22Rv1 (cell line): ENCODE measurements around the gene CHST8.

ENCODE experiments used
- H3K27ac ChIP-seq: fragments of 450-650 bp; 2 replicates; pipeline ENCODE4 v1.5.1; 2017
- ZFX ChIP-seq: fragments of 450-650 bp; IDR thresholded peaks from 2 replicates; pipeline ENCODE4 v1.6.1; 2017; ENCODE audit warnings: antibody characterized with exemption, borderline replicate concordance
- TF ChIP-seq, protein P1 (sequence below): fragments of 450-650 bp; IDR thresholded peaks from 2 replicates; pipeline ENCODE4 v1.5.1; 2017; ENCODE audit warnings: mild to moderate bottlenecking

The CHST8 gene

DNA sequence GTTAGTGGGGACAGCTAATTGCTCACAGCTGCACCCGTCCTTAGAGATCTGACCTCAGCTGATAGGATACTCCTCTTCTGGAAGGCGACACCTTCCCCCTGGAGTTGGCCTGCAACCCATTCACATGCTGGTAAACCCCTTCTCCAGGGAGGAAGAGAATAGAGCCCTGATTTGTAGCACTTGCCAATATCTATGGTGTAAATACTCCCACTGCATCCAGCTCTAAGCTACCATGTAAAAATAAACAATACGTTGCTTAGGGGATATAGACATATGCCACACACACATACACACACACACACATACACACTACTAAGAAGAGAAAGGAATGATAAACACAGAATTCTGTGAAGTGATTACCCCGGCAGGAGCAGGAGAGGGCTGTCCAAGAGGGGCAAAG, 125.5 kb downstream of the CHST8 start:
- H3K27ac ChIP-seq: no peak overlapping the region
- TF ChIP-seq ZFX: no peak
- TF ChIP-seq, protein P1, sequence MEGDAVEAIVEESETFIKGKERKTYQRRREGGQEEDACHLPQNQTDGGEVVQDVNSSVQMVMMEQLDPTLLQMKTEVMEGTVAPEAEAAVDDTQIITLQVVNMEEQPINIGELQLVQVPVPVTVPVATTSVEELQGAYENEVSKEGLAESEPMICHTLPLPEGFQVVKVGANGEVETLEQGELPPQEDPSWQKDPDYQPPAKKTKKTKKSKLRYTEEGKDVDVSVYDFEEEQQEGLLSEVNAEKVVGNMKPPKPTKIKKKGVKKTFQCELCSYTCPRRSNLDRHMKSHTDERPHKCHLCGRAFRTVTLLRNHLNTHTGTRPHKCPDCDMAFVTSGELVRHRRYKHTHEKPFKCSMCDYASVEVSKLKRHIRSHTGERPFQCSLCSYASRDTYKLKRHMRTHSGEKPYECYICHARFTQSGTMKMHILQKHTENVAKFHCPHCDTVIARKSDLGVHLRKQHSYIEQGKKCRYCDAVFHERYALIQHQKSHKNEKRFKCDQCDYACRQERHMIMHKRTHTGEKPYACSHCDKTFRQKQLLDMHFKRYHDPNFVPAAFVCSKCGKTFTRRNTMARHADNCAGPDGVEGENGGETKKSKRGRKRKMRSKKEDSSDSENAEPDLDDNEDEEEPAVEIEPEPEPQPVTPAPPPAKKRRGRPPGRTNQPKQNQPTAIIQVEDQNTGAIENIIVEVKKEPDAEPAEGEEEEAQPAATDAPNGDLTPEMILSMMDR: no peak

DNA sequence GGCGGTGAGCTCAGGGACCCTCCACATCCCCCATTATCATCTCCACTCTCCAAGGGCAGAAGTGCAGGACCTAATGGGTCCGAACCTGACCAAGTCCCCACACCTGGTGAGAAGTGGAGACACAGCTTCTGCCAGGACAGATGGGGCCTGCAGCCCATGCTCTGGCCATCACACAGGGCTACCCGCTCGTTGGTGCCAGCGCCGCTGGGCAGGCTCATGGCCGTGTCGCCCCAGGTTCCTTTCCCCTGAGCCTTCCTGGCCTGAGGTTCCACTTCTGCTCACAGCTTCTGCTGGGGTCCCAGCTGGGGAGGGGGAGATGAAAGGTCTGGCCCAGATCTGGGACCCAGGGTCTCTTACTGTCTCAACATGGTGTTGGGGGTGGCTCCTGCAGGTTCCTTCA, 126.5 kb downstream of the CHST8 start:
- TF ChIP-seq, protein P1: no peak
- TF ChIP-seq ZFX: no peak

DNA sequence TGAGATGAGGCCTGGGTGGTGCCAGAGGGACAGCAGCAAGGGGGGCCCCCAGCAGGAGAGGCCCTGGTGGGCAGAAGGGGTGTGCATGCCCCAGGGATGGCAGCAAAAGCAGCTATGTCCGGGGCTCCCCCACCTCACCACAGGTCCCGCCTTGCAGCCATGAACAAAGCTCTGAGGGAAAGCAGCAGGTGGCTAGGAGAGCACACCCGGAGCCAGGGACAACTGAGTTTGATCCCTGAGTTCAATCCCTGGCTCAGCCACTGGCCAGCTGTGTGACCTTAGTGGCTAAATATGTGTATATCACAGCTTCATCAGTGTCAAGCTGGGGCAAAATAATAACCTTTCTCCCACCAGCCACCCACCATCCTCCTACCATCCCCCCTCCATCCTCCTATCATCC, 127.3 kb downstream of the CHST8 start:
- TF ChIP-seq, protein P1: no peak
- no peak for TF ChIP-seq ZFX
- no peak overlapping the region for H3K27ac ChIP-seq

More for the DNA sequence above, 126.5 kb downstream of the CHST8 start:
- no peak overlapping the region for H3K27ac ChIP-seq

DNA sequence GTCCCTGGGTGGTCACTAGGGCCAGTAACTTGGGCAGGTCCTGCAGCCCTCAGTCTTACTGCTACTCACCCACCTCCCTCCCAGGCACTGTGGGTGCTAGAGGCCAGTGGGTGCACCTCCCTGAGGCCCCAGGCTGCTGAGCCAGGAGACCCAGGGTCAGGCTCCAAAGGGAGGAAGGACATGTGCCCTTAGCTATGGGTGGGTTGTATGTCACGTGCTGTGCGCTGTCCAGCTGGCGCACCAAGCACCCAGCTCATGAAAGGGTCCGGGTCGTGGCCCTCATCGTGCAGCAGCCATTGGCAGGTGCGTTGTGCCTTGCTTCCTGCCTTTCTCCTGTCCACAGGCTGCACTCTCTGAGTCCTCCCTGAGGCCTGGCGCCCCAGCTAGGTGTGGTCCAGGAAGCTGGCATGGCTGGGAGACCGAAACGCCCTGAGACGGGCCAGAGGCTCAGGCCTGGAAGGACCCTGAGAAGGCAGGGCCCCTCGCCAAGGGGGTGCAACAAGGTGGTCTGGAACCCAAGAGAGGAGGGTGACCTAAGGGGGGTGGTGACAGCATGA, 127.9 kb downstream of the CHST8 start:
- TF ChIP-seq, protein P1: no peak
- H3K27ac ChIP-seq: no peak overlapping the region

DNA sequence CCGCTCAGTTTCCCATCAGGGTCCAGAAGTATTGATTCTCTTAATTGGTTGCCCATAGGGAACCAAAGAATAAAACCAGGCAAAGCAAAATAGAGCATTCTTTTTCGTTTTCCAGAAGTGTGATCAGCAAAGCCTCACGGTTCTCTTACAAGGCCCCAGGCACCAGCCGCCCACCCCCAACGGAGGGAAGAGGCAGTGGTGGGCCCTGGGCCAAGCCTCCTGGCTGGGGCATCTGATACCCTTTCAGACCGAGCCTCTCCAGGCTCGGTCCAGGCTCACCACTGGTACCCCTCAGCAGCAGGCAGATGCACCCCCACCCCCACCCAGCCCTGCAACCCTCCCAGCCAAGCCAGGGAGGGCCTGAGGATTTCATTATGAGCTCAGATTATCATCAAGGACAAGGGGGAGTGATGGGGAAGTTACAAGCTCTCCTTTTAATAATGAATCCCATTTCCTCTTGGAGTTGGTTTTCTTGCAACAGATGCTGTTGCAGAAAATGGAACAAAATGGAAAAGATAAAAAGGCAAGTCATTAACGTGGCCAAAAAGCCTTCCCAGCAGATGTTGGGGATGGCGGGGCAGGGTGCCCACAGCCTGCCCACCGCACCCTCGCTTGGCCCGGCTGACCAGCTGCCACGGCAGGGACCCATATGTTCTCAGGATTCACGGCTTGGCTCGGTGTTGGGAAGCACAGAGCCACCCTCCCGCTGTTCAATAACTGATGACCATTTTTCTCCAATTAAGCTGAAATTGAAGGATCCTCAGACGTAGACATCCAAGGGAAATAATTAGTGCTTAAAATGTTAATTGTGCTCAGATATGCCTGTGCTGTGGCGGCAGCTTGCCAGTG, 129.1 kb downstream of the CHST8 start:
- TF ChIP-seq ZFX: no peak
- TF ChIP-seq, protein P1: no peak
- no peak overlapping the region for H3K27ac ChIP-seq

DNA sequence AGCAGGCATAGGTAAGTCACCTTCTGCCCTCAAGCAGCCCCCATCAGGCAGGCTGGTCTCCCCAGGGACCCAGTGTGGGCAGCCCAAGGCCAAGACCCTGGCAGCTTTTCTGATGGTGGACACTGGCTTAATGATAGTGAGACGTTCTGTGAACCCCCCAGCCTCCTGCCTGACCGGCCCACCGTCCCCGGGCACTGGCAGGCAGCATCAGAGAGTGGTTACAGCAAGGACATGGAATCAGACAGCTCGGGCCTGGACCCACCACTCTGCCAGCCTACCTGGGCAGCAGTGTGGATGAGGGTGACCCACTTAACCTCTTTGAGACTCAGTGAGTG, 129.7 kb downstream of the CHST8 start:
- TF ChIP-seq ZFX: no peak
- H3K27ac ChIP-seq: no peak overlapping the region

DNA sequence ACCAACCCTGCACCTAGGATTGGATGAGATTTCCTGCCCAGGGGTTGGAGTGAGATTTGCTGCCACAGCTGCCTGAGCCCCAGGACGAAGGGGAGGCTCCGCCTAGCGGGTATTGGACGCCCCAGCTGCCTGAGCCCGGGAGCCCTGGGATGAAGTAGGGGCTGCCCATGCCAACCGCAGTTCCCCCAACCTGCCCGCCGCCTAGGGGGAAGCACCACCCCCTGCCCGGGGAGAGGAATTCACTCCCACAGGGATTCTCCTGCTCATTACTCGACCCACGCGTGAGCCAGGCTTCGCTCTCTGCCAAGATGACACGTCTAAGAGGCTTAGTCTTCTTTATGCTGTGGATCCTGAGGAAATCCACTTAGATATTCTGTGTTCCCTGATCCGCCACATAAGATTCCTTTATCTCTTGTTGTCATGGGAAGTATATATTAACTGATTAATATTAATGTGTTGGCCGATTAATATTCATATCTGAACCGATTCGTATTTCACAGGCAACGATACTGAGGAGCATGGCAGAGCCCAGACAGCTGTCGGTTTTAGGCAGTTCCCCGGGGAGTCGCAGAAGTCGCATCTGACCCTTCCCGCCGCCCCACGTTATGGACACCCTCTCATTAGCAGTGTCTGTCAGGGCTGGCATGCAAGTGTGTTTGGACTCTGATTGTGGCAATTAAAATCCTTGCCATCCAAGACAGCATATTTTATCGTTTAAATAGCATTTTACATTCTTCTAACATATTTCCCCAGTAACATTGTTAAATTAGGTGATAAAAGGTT, 130.5 kb downstream of the CHST8 start:
- H3K27ac ChIP-seq: no peak overlapping the region
- TF ChIP-seq, protein P1: no peak
- TF ChIP-seq ZFX: no peak
